GM21360 (cell line): ENCODE results near the gene PPP2R5D.
"Not testable (repeated sequence)": the region's sequence is repeated elsewhere in the genome, so short reads cannot be mapped to it uniquely, and the experiment has no call there.

Source experiments
- ATAC-seq: cut with Tn5 transposase; IDR thresholded peaks from one replicate; pipeline ENCODE4 v1.9.1; 2021; ENCODE audit warnings: mild to moderate bottlenecking, moderate library complexity; ENCODE audit not compliant: unreplicated experiment

Gene PPP2R5D

GRCh38 chr6:42984001-42984923 lies at the start of gene PPP2R5D:
Gene PPP2R5D (plus strand): TSS chr6:42984570. CDS start chr6:42984678, 108 bp downstream.
- peak; percentile 92 for ATAC-seq

- ATAC-seq, result no peak
Measured at GRCh38 chr6:42935322-42935721, 49.0 kb upstream of the PPP2R5D start.

GRCh38 chr6:42936398-42936797 lies 48.0 kb upstream of the PPP2R5D start:
- no peak for ATAC-seq

- no peak for ATAC-seq
Measured at GRCh38 chr6:42937548-42938427, 46.6 kb upstream of the PPP2R5D start.

GRCh38 chr6:42938428-42938796 lies 46.0 kb upstream of the PPP2R5D start:
- ATAC-seq, result no peak

GRCh38 chr6:42938987-42939809 lies 45.2 kb upstream of the PPP2R5D start:
- ATAC-seq, result no peak

- ATAC-seq, result no peak
Measured at GRCh38 chr6:42939810-42940167, 44.6 kb upstream of the PPP2R5D start.

GRCh38 chr6:42940493-42941045 lies 43.8 kb upstream of the PPP2R5D start:
- ATAC-seq, result no peak

GRCh38 chr6:42941356-42941755 lies 43.0 kb upstream of the PPP2R5D start:
- not testable (repeated sequence) for ATAC-seq

GRCh38 chr6:42942444-42942843 lies 41.9 kb upstream of the PPP2R5D start:
- ATAC-seq, result no peak

- ATAC-seq, result no peak
Measured at GRCh38 chr6:42947950-42948349, 36.4 kb upstream of the PPP2R5D start.

- no peak for ATAC-seq
Measured at GRCh38 chr6:42952389-42952788, 32.0 kb upstream of the PPP2R5D start.

GRCh38 chr6:42954405-42954804 lies 30.0 kb upstream of the PPP2R5D start:
- not testable (repeated sequence) for ATAC-seq

- ATAC-seq, result no peak
Measured at GRCh38 chr6:42958125-42958524, 26.2 kb upstream of the PPP2R5D start.

GRCh38 chr6:42959917-42960242 lies 24.5 kb upstream of the PPP2R5D start:
- no peak for ATAC-seq

GRCh38 chr6:42960243-42961019 lies 23.9 kb upstream of the PPP2R5D start, which contains the start of gene GNMT:
Gene GNMT (plus strand): TSS chr6:42960754. CDS start chr6:42960768, 14 bp downstream.
- no peak for ATAC-seq

GRCh38 chr6:42961020-42961470 lies 23.3 kb upstream of the PPP2R5D start:
- no peak for ATAC-seq

- ATAC-seq, result no peak
Measured at GRCh38 chr6:42962096-42962495, 22.3 kb upstream of the PPP2R5D start.

- ATAC-seq, result no peak
Measured at GRCh38 chr6:42962502-42963178, 21.7 kb upstream of the PPP2R5D start.
